Fibroblast of villous mesenchyme (primary cell): ENCODE measurements around the gene PCSK6. TPM values are rescaled to one million over a fixed set of nuclear protein-coding genes. Genes with fewer than 3 reads are reported as not detected.

Experiments used
- DNase-seq: peaks from one replicate; pipeline ENCODE4 v3.0.0-alpha.2; 2010; ENCODE audit warnings: low read depth
- H3K4me3 ChIP-seq: 2 replicates; pipeline ENCODE4 v1.5.1; 2011; ENCODE audit warnings: low read depth, mild to moderate bottlenecking, low read length
- total RNA-seq: library from RNA; depleted of rRNA; stranded (reverse); fragments of >200 nt; gene quantifications from 2 replicates; pipeline ENCODE4 v1.2.3, GENCODE V29; 2012
- TF ChIP-seq, protein P1 (sequence below): IDR thresholded peaks from 2 replicates; pipeline ENCODE4 v1.5.1; 2012; ENCODE audit warnings: low read depth, mild to moderate bottlenecking, low read length; ENCODE audit not compliant: insufficient read depth

The PCSK6 gene
- total RNA-seq, 1 donor = 10.4 TPM

DNA sequence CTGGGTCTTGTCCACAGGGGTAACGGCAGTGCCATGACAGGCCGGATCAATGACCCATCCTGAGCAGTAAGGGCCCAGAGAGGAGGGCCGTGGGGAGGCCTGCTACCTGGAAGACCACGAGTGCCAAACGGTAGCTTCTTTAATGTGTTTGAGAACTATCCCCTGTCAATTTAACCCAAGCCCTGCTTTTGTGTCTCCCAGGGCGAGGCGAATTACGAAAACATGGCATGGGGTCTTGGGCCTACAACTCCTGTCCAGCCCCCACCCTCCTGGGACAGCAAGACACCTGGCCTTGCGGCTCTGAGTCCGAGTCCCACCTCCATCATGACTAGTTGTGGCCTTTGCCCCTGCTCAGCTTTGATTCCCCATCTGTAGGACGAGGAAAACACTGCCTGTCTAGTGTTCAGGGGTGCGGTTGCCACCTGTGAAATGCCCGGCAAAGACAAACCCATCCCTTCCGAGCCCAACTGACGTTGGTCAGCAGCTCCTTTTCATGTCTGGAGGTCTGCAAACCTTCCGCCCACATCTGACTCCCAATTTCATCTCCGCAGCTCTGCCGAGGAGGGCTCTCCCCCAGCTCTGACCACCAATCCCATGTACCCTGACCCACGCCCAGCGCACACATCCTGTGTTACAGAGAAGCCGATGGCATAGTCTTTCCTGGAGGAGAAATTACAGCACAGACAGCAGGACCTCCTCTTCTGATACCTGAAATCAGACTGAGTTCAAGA is 165.5 kb downstream of the PCSK6 start:
- no peak for DNase-seq
- no peak overlapping the region for H3K4me3 ChIP-seq
- TF ChIP-seq, protein P1, sequence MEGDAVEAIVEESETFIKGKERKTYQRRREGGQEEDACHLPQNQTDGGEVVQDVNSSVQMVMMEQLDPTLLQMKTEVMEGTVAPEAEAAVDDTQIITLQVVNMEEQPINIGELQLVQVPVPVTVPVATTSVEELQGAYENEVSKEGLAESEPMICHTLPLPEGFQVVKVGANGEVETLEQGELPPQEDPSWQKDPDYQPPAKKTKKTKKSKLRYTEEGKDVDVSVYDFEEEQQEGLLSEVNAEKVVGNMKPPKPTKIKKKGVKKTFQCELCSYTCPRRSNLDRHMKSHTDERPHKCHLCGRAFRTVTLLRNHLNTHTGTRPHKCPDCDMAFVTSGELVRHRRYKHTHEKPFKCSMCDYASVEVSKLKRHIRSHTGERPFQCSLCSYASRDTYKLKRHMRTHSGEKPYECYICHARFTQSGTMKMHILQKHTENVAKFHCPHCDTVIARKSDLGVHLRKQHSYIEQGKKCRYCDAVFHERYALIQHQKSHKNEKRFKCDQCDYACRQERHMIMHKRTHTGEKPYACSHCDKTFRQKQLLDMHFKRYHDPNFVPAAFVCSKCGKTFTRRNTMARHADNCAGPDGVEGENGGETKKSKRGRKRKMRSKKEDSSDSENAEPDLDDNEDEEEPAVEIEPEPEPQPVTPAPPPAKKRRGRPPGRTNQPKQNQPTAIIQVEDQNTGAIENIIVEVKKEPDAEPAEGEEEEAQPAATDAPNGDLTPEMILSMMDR = no peak

DNA sequence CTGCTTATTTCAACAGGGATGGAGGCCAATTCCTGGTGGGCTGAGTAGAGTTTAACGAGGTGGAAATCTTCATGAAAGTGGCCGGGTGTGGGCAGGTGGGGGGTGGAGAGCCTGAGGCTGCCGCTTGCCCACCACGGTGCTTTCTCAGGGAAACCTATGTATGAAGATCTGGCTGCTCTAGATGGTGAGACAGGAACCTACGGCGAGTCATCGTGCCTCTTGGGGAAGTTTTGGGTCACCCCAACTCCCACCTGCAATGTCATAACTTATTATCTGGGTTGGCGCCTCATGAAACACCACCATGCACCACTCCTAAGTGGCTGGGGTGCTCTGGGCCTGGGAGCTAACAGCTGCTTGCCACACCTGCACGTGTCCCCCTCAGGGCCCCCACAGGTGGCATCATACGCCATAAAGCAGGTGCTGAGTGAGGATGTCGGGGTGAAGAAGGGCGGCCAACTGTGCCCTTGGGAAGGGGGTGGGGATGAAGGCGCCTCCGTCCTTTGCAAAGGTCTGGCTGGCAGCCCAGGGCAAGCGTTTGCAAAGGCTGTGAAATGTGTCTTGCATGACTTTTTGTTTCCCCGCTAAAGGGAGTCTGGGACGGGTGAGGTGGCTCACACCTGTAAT is 166.5 kb downstream of the PCSK6 start:
- H3K4me3 ChIP-seq = no peak overlapping the region
- TF ChIP-seq, protein P1 = no peak
- no peak for DNase-seq

DNA sequence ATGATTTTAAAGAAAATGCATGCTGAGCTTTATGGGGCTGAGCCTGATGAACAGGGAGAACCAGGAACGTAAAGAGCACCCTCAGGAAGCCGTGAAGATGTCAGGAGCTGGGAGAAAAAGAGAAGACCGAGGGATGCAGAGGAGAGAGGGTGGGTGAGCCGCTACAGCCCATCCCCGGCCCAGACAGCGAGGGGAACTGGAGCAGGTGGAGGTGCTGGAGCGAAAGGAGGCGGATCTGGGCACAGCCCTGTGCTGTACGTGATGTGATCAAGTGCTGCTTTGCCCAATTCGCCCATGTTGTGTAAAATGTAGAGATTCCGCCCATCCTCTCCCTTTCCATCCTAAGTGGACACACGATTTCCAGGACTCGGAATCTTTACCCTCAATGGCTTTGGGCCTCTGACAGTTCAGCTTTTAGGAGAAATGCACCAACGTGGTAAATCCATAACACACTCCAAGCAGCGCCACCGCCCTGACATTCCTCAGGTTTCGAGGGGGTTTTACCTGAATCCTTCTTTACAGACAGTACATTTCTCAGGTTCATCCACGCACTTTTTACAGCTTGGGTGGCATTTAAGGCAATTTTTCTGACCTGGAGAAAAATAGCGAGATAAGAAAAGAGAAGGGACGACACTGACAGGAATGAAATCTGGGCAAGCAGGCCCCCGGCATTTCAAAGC is 167.4 kb downstream of the PCSK6 start:
- H3K4me3 ChIP-seq = no peak overlapping the region
- TF ChIP-seq, protein P1 = no peak
- no peak for DNase-seq

DNA sequence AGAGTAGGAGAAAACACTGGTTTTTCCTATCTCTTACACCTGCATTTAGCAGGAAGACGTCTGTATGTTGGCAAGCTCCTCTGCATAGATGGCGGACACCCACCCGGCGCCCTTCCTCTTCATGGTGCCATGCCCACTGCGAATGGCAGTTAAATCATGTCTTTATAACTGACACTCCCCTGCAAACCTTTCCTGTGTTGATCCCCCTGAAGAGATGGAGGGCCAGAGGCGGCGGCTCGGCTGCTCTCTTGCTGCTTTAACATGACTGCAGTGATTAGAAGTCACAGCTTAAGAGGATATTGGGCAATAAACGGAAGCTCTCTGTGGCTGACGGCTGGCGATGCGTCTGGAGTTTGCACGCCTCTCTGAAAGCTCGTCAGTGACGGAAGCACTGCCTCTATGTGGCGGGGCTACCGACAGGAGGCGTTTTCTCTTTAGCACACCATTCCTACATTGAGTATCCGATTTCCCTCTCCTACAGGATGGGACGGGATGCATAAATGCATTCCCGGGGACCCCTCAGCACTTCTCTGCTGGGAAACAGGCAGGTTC is 168.9 kb downstream of the PCSK6 start:
- TF ChIP-seq, protein P1 = peak; percentile 58
- DNase-seq = peak; percentile 86
- H3K4me3 ChIP-seq = no peak overlapping the region

DNA sequence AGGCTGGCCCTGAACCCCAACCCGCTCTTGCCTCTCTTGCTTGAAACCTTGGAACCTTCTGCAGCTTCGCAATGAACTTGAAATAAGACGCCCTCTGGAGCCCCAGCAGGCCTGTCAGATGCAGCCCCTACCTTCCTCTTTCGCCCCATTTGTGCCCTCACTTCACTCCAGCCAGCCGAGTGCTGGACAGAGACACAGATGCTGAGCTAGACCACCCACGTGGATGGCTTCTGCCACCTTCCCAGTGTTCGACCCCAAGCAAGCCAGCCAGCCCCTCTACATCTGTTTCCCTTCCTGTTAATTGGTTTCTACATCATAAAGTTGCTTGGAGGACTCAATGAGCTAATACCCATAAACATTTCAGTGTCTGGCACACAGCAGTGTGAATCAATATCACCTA is 170.7 kb downstream of the PCSK6 start:
- H3K4me3 ChIP-seq = no peak overlapping the region
- DNase-seq = peak; percentile 8
- TF ChIP-seq, protein P1 = no peak

DNA sequence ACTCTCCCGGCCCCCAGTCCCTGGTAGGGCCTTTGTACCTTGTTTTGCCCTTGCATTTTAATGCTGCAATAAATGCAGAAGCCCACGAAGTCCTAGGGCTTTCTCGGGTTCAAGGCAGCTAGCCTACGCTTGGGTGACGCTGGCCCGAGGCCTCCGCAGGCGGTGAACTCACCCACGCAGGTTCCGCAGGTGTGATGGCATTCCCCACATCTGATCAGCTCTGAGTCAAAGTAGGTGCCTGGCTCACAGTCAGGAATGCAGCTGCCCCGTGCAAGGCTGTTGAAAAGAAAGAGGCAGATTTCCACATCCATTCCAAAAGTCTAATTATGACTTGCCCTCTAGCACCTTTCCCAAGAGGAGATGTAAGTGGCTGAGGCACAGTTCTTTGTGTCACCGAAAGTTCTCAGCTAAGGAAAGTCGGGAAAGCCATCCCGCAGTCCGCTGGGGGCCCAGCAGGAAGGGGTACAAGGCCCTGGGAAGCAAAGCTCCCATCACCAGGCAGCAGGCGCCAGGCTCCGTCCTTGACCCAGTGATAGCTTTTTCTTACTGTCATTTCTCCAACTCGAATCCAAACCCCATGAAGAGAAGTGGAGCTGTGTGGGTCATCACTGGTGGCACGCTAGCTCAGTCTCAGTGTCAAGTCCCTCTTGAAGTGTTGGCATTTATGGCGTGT is 171.2 kb downstream of the PCSK6 start:
- TF ChIP-seq, protein P1 = no peak
- DNase-seq = no peak
- no peak overlapping the region for H3K4me3 ChIP-seq
